ENCODE results near the gene RASL10B. TPM values are rescaled to one million over a fixed set of nuclear protein-coding genes. Genes with fewer than 3 reads are reported as not detected.
"Not testable (repeated sequence)": the region's sequence is repeated elsewhere in the genome, so short reads cannot be mapped to it uniquely, and the experiment has no call there.

The RASL10B gene
- total RNA-seq, 1 donor from 2014 or later, result 3.3 TPM

DNA sequence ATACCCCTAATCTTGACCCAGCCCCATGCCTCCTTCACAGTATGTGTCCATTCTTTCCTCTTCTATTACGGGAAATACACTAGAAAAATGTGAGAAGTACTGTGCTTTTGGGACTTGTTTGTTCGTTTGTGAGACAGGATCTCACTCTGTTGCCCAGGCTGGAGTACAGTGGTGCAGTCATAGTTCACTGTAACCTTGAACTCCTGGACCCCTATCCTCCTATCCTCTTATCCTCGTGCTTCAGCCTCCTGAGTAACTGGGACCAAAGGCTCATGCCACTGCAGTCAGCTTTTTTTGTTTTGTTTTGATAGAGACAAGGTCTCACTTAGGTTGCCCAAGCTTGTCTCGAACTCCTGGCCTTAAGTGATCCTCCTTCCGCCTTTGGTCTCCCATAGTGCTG is 29.9 kb upstream of the RASL10B start:
- Mint-ChIP-seq H3K4me1 (ENCODE audit: low read depth, unreplicated experiment) (no peaks in the 10 kb centered on the region), H3K4me3 (ENCODE audit: unreplicated experiment) (no peak overlapping the region), H3K27me3 (ENCODE audit: unreplicated experiment) (peaks cover 1% of the 10 kb centered on the region), H3K27ac (ENCODE audit: unreplicated experiment) (no peak overlapping the region), H3K9me3 (ENCODE audit: unreplicated experiment) (peaks cover 3% of the 10 kb centered on the region), H3K36me3 (ENCODE audit: unreplicated experiment) (peaks cover 6% of the 10 kb centered on the region)
- TF ChIP-seq CTCF (IDR thresholded peaks at IDR 0.05; ENCODE audit: partially characterized antibody, unreplicated experiment), result no peak
- DNase-seq, result no peak

DNA sequence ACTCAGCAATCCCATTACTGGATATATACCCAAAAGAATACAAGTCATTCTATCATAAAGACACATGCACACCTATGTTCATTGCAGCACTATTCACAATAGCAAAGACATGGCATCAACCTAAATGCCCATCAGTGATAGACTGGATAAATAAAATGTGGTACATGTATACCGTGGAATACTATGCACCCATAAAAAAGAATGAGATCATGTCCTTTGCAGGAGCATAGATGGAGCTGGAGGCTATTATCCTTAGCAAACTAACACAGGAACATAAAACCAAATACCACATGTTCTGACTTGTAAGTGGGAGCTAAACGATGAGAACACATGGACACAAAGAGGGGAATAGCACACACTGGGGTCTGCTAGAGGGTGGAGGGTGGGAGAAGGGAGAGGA is 28.1 kb upstream of the RASL10B start:
- not testable (repeated sequence) for H3K4me3 Mint-ChIP-seq (ENCODE audit: unreplicated experiment); H3K27ac Mint-ChIP-seq (ENCODE audit: unreplicated experiment); H3K36me3 Mint-ChIP-seq (ENCODE audit: unreplicated experiment); DNase-seq; H3K27me3 Mint-ChIP-seq (ENCODE audit: unreplicated experiment); H3K4me1 Mint-ChIP-seq (ENCODE audit: low read depth, unreplicated experiment); H3K9me3 Mint-ChIP-seq (ENCODE audit: unreplicated experiment)

DNA sequence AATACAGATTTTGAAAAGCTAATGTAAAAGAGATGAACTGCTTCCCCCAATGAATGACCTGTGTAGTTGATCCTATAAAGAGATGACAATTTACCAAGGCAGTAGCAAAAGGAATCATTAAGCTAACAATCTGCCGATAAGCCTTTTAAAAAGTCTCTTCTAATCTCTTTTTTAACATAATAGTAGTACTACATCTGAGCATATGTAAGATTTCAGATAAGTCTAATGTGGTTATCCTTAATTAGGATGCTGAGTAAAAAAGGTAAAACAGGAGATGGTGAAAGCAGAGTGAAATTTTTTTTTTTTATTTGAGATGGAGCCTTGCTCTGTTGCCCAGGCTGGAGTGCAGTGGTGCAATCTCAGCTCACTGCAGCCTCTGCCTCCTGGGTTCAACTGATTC is 26.2 kb upstream of the RASL10B start:
- Mint-ChIP-seq H3K27ac (ENCODE audit: unreplicated experiment) (no peak overlapping the region), H3K9me3 (ENCODE audit: unreplicated experiment) (peaks cover 3% of the 10 kb centered on the region), H3K36me3 (ENCODE audit: unreplicated experiment) (peaks cover 6% of the 10 kb centered on the region), H3K4me3 (ENCODE audit: unreplicated experiment) (no peak overlapping the region), H3K27me3 (ENCODE audit: unreplicated experiment) (peaks cover 1% of the 10 kb centered on the region), H3K4me1 (ENCODE audit: low read depth, unreplicated experiment) (no peaks in the 10 kb centered on the region)
- no peak for TF ChIP-seq CTCF (IDR thresholded peaks at IDR 0.05; ENCODE audit: partially characterized antibody, unreplicated experiment)
- DNase-seq, result no peak

DNA sequence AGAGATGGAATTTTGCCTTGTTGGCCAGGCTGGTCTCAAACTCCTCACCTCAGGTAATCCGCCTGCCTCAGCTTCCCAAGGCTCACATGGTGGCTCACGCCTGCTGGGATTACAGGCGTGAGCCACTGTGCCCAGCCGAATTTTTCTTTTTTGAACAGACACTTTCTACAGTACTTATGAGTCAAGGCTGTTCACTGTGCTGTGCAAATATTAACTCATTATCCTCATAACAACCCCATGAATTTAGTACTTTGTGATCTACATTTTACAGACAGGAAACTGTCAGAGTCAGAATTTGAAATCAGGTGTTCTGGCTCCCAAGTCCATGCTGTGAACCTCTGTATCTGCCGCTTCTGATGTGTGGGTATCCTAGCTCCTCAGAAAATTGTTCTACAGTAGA is 25.7 kb upstream of the RASL10B start:
- no peak for DNase-seq
- TF ChIP-seq CTCF (IDR thresholded peaks at IDR 0.05; ENCODE audit: partially characterized antibody, unreplicated experiment), result no peak
- Mint-ChIP-seq H3K36me3 (ENCODE audit: unreplicated experiment) (peaks cover 6% of the 10 kb centered on the region), H3K9me3 (ENCODE audit: unreplicated experiment) (peaks cover 3% of the 10 kb centered on the region), H3K4me3 (ENCODE audit: unreplicated experiment) (no peak overlapping the region), H3K27ac (ENCODE audit: unreplicated experiment) (no peak overlapping the region), H3K4me1 (ENCODE audit: low read depth, unreplicated experiment) (no peaks in the 10 kb centered on the region), H3K27me3 (ENCODE audit: unreplicated experiment) (peaks cover 1% of the 10 kb centered on the region)

DNA sequence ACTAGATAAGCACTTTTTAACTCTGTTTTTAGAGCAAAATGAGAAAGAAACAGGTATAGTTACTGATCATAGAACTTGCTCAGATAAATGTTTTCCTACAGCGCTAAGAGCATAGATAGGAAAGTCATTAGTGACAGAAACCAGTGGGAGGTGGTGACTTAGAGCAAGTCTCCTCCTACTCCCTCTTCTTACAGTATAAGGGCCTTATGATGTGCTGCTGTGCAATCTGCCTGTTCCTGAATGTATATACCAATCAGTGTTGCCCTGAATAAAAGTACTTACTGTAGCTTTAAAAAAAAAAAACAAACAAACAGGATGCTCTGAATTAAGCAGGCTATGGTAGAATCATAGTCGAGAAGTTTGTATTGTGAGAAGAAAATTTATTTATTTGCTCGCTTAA is 23.3 kb upstream of the RASL10B start:
- H3K36me3 Mint-ChIP-seq (ENCODE audit: unreplicated experiment), result no peaks in the 10 kb centered on the region
- no peak overlapping the region for H3K27ac Mint-ChIP-seq (ENCODE audit: unreplicated experiment)
- no peaks in the 10 kb centered on the region for H3K27me3 Mint-ChIP-seq (ENCODE audit: unreplicated experiment)
- no peak overlapping the region for H3K4me3 Mint-ChIP-seq (ENCODE audit: unreplicated experiment)
- no peak for DNase-seq
- H3K4me1 Mint-ChIP-seq (ENCODE audit: low read depth, unreplicated experiment), result peaks cover 2% of the 10 kb centered on the region
- no peaks in the 10 kb centered on the region for H3K9me3 Mint-ChIP-seq (ENCODE audit: unreplicated experiment)
- TF ChIP-seq CTCF (IDR thresholded peaks at IDR 0.05; ENCODE audit: partially characterized antibody, unreplicated experiment), result no peak

- H3K4me3 Mint-ChIP-seq (ENCODE audit: unreplicated experiment), result no peak overlapping the region
- no peak for TF ChIP-seq CTCF (IDR thresholded peaks at IDR 0.05; ENCODE audit: partially characterized antibody, unreplicated experiment)
- no peaks in the 10 kb centered on the region for H3K9me3 Mint-ChIP-seq (ENCODE audit: unreplicated experiment)
- H3K27ac Mint-ChIP-seq (ENCODE audit: unreplicated experiment), result no peak overlapping the region
- peaks cover 2% of the 10 kb centered on the region for H3K4me1 Mint-ChIP-seq (ENCODE audit: low read depth, unreplicated experiment)
- H3K36me3 Mint-ChIP-seq (ENCODE audit: unreplicated experiment), result no peaks in the 10 kb centered on the region
- no peak for DNase-seq
- H3K27me3 Mint-ChIP-seq (ENCODE audit: unreplicated experiment), result no peaks in the 10 kb centered on the region
These were observed 22.5 kb upstream of the RASL10B start for GRCh38 chr17:35708951-35709350.
